ENCODE results near the gene PRR5L. TPM values are rescaled to one million over a fixed set of nuclear protein-coding genes. Genes with fewer than 3 reads are reported as not detected.

PRR5L gene
- total and polyA plus RNA-seq, 9 of the 15 experiments (the other 6 are each of a cell fraction or from before 2014, with no cell fraction given), result 0.11 to 0.60 (median 0.36) TPM; not detected in 2

DNA sequence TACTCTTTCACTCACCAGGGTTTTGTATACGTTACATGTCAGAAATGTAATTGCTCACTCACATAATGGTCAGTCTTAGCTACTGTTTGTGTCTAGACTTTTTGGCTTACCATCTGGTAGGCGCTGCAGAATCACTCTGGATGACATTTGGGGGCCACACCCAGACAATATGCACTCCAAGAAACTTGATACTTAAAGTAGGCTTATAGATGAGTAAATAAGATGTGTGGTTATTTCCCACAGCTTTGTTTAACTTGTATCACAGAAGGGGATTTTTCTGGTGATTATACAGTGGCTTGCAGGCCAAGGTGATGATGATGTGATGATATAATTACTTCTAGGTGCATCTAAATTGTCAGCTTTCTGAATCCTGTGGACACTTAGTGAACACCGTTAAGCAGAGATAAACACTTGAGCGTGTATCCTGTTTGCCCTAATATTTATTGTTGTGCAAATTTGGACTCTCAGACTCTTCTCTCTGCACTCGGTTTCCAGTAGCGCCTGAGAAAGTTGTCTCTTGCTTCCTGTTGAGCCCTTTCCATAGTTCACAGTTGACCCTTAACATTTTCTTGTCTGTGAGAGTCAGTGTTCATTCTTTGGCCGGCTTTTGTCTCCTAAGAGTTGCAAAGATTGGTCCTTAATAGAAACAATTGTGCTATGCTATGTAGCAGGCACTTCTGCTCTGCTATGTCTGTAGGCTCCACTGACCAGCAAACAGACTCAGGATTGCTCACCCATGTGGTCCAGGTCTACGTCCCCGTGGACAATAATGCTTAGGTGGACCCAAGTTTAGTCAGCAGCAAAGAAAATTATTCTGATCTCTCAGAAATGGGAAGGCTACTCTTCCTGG is 89.3 kb downstream of the PRR5L start:
- Histone ChIP-seq H4K20me1 (replicated peaks; ENCODE audit: control insufficient read depth, insufficient read depth, low read length) (no peaks in the 10 kb centered on the region), H3K79me2 (ENCODE audit: control insufficient read depth, insufficient read depth, low read length) (no peaks in the 10 kb centered on the region), H3K4me2 (ENCODE audit: insufficient read depth, low read length) (no peak overlapping the region), H3K27me3 (ENCODE audit: control insufficient read depth in 2 of 2, insufficient read depth in 2 of 2, low read length in 2 of 2) (peaks cover 0 to 5% of the 10 kb centered on the region in 2 experiments), H3K9ac (ENCODE audit: insufficient read depth in 1 of 2, low read depth in 2 of 2, low read length in 2 of 2) (no peak overlapping the region), H3K27ac (ENCODE audit: extremely low read depth, low read depth, low read length) (no peak overlapping the region), H2AFZ (ENCODE audit: low read depth, low read length) (no peak overlapping the region), H3K9me1 (ENCODE audit: control insufficient read depth, insufficient read depth, low read length) (no peaks in the 10 kb centered on the region), H3K9me3 (replicated peaks; ENCODE audit: control insufficient read depth, insufficient read depth, low read depth, low read length) (no peaks in the 10 kb centered on the region), H3K4me3 (no peak overlapping the region), H3K4me1 (replicated peaks in 1 of 2; ENCODE audit: control insufficient read depth in 2 of 2, insufficient read depth in 2 of 2, low read length in 2 of 2) (peaks cover 0 to 4% of the 10 kb centered on the region in 2 experiments; a peak in 1 of 5 replicates), H3K36me3 (ENCODE audit: control insufficient read depth, insufficient read depth, low read length) (no peaks in the 10 kb centered on the region)
- ChIA-PET POLR2A (interaction anchor here (0.7 kb wide), 1 partner anchor 36 kb away, joined by 4 read pairs; no protein-coding TSS in a partner anchor), CTCF (ENCODE audit: low intra/inter-chr PET ratio) (no interaction called here)
- intact Hi-C loops (cut with micrococcal nuclease) (no loop called here), in situ Hi-C loops (cut with MboI) (no loop called here)
- ATAC-seq (no peak), DNase-seq (ENCODE audit: extremely low read depth in 1 of 4, low spot score in 3 of 4) (no peak), FAIRE-seq (no peak)
- no TSS peak for BruUV-seq (replicated peaks)
- TF ChIP-seq RAD51 (IDR thresholded peaks at IDR 0.05; ENCODE audit: borderline replicate concordance, low read depth) (no peak), NCOA2 (IDR thresholded peaks at IDR 0.05; ENCODE audit: partially characterized antibody in 2 of 2) (no peak), EZH2 (IDR thresholded peaks at IDR 0.05; ENCODE audit: borderline replicate concordance, low read depth, low read length) (no peak), FOXA3 (CRISPR knock-in tag; conservative IDR thresholded peaks at IDR 0.05 in 1 of 2, IDR thresholded peaks at IDR 0.05 in 1 of 2) (peak in 1 of 2 experiments; percentile 24; a peak in 1 of 4 replicates)
- TF ChIP-seq, protein P1, sequence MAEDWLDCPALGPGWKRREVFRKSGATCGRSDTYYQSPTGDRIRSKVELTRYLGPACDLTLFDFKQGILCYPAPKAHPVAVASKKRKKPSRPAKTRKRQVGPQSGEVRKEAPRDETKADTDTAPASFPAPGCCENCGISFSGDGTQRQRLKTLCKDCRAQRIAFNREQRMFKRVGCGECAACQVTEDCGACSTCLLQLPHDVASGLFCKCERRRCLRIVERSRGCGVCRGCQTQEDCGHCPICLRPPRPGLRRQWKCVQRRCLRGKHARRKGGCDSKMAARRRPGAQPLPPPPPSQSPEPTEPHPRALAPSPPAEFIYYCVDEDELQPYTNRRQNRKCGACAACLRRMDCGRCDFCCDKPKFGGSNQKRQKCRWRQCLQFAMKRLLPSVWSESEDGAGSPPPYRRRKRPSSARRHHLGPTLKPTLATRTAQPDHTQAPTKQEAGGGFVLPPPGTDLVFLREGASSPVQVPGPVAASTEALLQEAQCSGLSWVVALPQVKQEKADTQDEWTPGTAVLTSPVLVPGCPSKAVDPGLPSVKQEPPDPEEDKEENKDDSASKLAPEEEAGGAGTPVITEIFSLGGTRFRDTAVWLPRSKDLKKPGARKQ (CRISPR knock-in tag; IDR thresholded peaks at IDR 0.05), result no peak
- under 1% methylated on average over 9 of the region's 9 CpGs for WGBS (ENCODE audit: insufficient coverage, low coverage, missing lambda C conversion rate)

All from K562 (cell line).